IPS DF 6.9 (cell line): ENCODE measurements around the gene STXBP6.

Source experiments
- DNase-seq: peaks from one replicate; pipeline ENCODE4 v3.0.0-alpha.2; 2013; ENCODE audit warnings: low read depth, low spot score
- H3K27ac ChIP-seq: one replicate; pipeline ENCODE4 v1.5.1; 2013; ENCODE audit warnings: low read length, control low read depth
- H3K27me3 ChIP-seq: 2 replicates; pipeline ENCODE4 v1.6.1; 2013; ENCODE audit warnings: mild to moderate bottlenecking, low read length; ENCODE audit not compliant: control insufficient read depth, insufficient read depth
- H3K36me3 ChIP-seq: 2 replicates; pipeline ENCODE4 v1.6.1; 2013; ENCODE audit warnings: low read length; ENCODE audit not compliant: control insufficient read depth, insufficient read depth
- H3K4me1 ChIP-seq: 2 replicates; pipeline ENCODE4 v1.6.1; 2013; ENCODE audit warnings: low read length; ENCODE audit not compliant: control insufficient read depth, insufficient read depth
- H3K4me3 ChIP-seq: 2 replicates; pipeline ENCODE4 v1.5.1; 2013; ENCODE audit warnings: mild to moderate bottlenecking, low read length
- H3K9me3 ChIP-seq: 2 replicates; pipeline ENCODE4 v1.6.1; 2013; ENCODE audit warnings: low read length, inconsistent platforms; ENCODE audit not compliant: control insufficient read depth, insufficient read depth
- WGBS: extraction: QIAGEN DNeasy Blood & Tissue Kit; methylation state at CpG from one replicate; pipeline ENCODE4 v1.1.7; 2013; ENCODE audit warnings: mixed read lengths, missing lambda C conversion rate; ENCODE audit not compliant: insufficient read length, insufficient coverage; 5-methylcytosine and 5-hydroxymethylcytosine counted together

STXBP6 gene

DNA sequence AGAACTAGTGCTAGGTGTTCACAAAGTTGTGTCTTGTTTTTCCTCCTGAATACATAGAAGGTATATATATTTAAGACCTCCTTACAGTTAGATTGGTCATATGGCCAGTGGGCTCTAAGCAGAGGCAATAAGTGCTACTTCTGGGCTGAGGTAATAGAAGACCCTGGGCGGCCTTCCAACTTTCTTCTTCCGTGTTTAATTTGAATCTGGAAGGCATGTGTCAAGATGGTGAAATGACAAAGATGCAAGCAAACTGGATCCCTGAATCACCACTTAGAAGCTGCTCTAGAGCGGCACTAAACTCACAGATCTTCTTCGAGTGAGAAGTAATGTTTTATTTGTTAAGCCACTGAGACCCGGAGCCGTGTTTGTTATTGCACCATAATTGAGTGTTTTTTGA, 215.0 kb downstream of the STXBP6 start:
- WGBS: no CpG with 5 or more reads among the region's 6 CpGs
- Histone ChIP-seq H3K4me1 (no peaks in the 10 kb centered on the region), H3K4me3 (no peak overlapping the region), H3K27me3 (no peaks in the 10 kb centered on the region), H3K27ac (no peak overlapping the region), H3K9me3 (no peaks in the 10 kb centered on the region), H3K36me3 (no peaks in the 10 kb centered on the region)
- no peak for DNase-seq

DNA sequence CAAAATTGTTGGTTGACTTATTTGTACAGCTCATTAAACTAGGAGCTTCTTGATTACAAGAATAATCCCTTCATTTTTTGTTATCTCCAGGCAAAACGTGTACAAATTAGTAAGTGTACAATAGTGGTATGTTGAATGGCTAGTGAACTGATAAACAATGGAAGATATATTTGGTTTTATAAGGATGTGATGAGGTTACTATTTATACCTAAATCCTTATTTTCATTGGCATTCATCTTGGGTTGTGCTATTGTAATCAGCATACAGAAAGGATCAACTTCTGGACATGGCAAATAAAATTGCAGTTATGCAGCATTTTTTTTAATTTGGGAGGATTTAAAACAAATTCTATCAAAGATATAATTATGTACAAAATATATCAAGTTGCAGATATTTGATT, 216.6 kb downstream of the STXBP6 start:
- no peak for DNase-seq
- Histone ChIP-seq H3K4me3 (no peak overlapping the region), H3K36me3 (no peaks in the 10 kb centered on the region), H3K27me3 (no peaks in the 10 kb centered on the region), H3K27ac (no peak overlapping the region), H3K4me1 (no peaks in the 10 kb centered on the region), H3K9me3 (no peaks in the 10 kb centered on the region)
- no CpG with 5 or more reads among the region's 1 CpG for WGBS

- no peak overlapping the region for H3K4me3 ChIP-seq
- H3K4me1 ChIP-seq: no peaks in the 10 kb centered on the region
- H3K27me3 ChIP-seq: no peaks in the 10 kb centered on the region
- no peak for DNase-seq
- WGBS: no CpG with 5 or more reads among the region's 4 CpGs
- H3K9me3 ChIP-seq: no peaks in the 10 kb centered on the region
- no peak overlapping the region for H3K27ac ChIP-seq
- no peaks in the 10 kb centered on the region for H3K36me3 ChIP-seq
Measured at GRCh38 chr14:24831677-24832076, 218.3 kb downstream of the STXBP6 start.

- WGBS: 100% methylated on average over 1 of the region's 2 CpGs
- Histone ChIP-seq H3K27me3 (no peaks in the 10 kb centered on the region), H3K4me1 (no peaks in the 10 kb centered on the region), H3K9me3 (no peaks in the 10 kb centered on the region), H3K4me3 (no peak overlapping the region), H3K36me3 (no peaks in the 10 kb centered on the region), H3K27ac (no peak overlapping the region)
- no peak for DNase-seq
Measured at GRCh38 chr14:24829862-24830261, 220.1 kb downstream of the STXBP6 start.

- no CpG with 5 or more reads among the region's 4 CpGs for WGBS
- Histone ChIP-seq H3K36me3 (no peaks in the 10 kb centered on the region), H3K9me3 (no peaks in the 10 kb centered on the region), H3K4me3 (no peak overlapping the region), H3K27me3 (no peaks in the 10 kb centered on the region), H3K4me1 (no peaks in the 10 kb centered on the region), H3K27ac (no peak overlapping the region)
- no peak for DNase-seq
Measured at GRCh38 chr14:24828486-24828885, 221.5 kb downstream of the STXBP6 start.

DNA sequence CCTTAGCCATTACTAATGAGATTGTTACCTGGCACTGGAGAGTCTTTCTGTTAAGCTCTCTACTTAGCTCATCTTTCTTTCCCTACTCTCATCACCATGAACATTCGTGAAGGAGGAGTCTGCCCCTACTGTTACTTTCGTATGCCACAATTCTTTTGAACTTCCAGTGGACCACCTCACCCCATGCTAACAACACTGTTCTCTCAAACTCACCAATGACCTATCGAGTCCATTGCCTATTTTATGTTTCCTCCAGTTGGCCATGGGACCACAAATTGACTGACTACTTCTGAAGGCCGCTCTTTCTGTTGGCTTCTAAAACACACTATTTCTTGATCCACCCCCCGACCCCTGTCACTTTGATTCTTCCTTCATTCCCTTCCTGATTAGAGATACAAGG, 223.6 kb downstream of the STXBP6 start:
- no peaks in the 10 kb centered on the region for H3K9me3 ChIP-seq
- H3K4me3 ChIP-seq: no peak overlapping the region
- H3K36me3 ChIP-seq: no peaks in the 10 kb centered on the region
- WGBS: no CpG with 5 or more reads among the region's 5 CpGs
- no peak for DNase-seq
- no peaks in the 10 kb centered on the region for H3K27me3 ChIP-seq
- H3K27ac ChIP-seq: no peak overlapping the region
- H3K4me1 ChIP-seq: no peaks in the 10 kb centered on the region

- H3K27me3 ChIP-seq: no peaks in the 10 kb centered on the region
- WGBS: no CpG with 5 or more reads among the region's 5 CpGs
- H3K4me3 ChIP-seq: no peak overlapping the region
- DNase-seq: no peak
- no peaks in the 10 kb centered on the region for H3K36me3 ChIP-seq
- H3K27ac ChIP-seq: no peak overlapping the region
- H3K9me3 ChIP-seq: no peaks in the 10 kb centered on the region
- H3K4me1 ChIP-seq: no peaks in the 10 kb centered on the region
Measured at GRCh38 chr14:24820616-24821015, 229.3 kb downstream of the STXBP6 start.

DNA sequence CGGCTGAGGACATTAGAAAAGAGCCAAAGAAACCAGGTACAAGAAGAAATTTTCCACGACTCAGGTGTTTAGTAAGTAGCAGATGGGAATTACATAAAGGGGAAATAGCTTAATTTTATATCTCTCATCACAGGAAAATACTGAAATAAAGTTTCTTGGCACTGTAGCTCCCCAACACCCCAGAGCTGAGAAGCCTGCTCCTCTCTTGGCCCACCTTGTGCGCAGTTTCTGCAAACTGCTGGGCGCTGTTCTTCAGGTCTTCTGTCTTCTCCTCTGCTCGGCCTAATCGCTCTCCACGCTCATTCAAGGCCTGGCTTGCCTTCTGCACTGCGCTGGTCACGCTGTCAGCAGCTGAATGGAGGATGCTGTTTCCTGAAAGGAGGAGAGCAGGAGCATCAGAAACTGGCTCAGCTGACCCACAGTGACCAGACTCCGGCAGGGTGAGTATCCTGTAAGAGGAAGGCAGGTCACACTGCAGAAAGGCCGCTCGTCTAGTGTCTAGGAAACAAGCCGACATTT, 231.1 kb downstream of the STXBP6 start:
- H3K27me3 ChIP-seq: no peaks in the 10 kb centered on the region
- H3K4me3 ChIP-seq: no peak overlapping the region
- H3K36me3 ChIP-seq: no peaks in the 10 kb centered on the region
- DNase-seq: no peak
- H3K9me3 ChIP-seq: no peaks in the 10 kb centered on the region
- no peak overlapping the region for H3K27ac ChIP-seq
- no CpG with 5 or more reads among the region's 13 CpGs for WGBS
- no peaks in the 10 kb centered on the region for H3K4me1 ChIP-seq

DNA sequence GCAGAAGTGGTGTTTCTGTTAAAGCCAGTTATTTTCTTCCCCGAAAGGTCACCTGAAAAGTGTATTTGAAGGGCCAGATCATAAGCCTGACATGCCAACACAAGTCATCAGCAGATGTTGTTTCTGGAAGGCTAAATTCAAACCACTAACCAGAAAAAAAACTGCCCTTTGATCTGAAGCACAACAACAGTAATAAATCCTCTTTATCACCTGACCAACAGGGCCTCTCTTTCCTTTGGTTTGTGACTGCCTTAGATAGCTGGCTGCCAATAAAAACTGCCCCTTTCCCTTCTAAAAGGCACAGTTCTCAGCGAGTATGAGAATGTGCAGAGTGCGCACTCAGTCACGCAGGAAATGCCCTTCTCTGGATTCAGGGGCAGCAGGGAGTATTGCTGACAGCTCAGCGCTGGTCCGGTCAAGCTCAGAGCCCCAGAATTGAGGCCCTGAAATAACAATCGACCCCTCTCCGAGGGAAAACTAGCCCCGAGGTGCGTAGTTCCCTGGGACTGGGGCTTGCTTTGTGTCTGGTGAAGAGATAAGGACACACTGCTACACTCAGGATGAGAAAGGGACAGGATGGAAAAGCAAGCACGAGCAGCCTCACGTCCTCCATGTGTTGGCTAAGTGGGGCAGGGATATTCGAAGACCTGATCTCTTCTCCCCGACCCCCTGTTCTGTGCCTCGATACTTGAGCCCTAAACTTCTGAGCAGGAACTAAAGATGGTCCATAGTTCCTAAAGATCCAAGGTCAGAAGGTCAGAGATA, 231.7 kb downstream of the STXBP6 start:
- no peak overlapping the region for H3K4me3 ChIP-seq
- no peak overlapping the region for H3K27ac ChIP-seq
- DNase-seq: no peak
- no peaks in the 10 kb centered on the region for H3K27me3 ChIP-seq
- H3K4me1 ChIP-seq: no peaks in the 10 kb centered on the region
- H3K36me3 ChIP-seq: no peaks in the 10 kb centered on the region
- no peaks in the 10 kb centered on the region for H3K9me3 ChIP-seq
- WGBS: no CpG with 5 or more reads among the region's 15 CpGs

DNA sequence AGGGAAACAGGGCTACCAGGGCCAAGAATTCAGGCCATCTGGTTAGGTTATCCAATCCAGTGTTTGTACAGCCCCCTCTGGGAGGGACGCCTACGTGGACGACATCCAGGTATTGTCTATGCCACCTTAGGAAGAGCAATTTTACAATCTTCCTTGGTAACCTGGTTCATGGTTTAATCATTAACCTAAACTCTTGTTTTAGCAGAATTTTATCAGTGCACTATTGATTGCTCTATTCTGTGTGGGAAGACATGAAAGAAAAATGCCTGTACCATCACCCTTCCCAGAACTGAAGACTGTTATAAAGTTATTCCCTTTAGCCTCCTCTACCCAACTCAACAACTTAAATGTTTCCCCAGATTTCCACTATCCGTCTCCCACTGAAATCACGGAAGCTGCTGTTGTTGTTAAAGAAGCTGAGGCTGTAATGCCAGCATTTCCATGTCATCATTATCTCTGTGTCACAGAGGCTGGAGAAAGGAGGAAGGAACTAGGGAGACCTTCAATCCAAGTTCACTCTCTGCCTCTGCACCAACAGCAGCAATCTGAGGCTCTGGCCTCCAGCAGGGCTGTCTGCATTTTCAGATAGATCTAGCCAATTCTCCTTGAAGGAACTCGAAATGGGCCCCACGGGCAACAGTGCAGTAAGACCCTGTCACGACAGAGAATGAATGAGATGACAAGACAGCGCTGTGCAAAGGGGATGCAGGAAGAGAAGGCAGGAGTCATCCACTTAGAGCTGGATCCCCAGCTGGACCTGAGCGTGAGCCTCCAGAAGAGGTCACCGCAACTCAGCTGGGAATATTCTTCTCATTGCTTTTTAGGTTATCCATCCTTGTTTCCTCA, 232.5 kb downstream of the STXBP6 start:
- H3K4me3 ChIP-seq: no peak overlapping the region
- WGBS: no CpG with 5 or more reads among the region's 11 CpGs

More for the DNA sequence above, 232.5 kb downstream of the STXBP6 start:
- DNase-seq: no peak
- no peaks in the 10 kb centered on the region for H3K4me1 ChIP-seq
- H3K9me3 ChIP-seq: no peaks in the 10 kb centered on the region
- H3K36me3 ChIP-seq: no peaks in the 10 kb centered on the region
- no peaks in the 10 kb centered on the region for H3K27me3 ChIP-seq
- no peak overlapping the region for H3K27ac ChIP-seq
